C4-2B (cell line): ENCODE data around the gene GFPT2.

ENCODE experiments used
- H3K27ac ChIP-seq: fragments of 450-650 bp; 2 replicates; pipeline ENCODE4 v1.5.1; 2017
- ZFX ChIP-seq: fragments of 450-650 bp; IDR thresholded peaks from 2 replicates; pipeline ENCODE4 v1.6.1; 2017
- TF ChIP-seq, protein P1 (sequence below): fragments of 450-650 bp; conservative IDR thresholded peaks from 2 replicates; pipeline ENCODE4 v1.5.1; 2017; ENCODE audit warnings: mild to moderate bottlenecking

Gene GFPT2

DNA sequence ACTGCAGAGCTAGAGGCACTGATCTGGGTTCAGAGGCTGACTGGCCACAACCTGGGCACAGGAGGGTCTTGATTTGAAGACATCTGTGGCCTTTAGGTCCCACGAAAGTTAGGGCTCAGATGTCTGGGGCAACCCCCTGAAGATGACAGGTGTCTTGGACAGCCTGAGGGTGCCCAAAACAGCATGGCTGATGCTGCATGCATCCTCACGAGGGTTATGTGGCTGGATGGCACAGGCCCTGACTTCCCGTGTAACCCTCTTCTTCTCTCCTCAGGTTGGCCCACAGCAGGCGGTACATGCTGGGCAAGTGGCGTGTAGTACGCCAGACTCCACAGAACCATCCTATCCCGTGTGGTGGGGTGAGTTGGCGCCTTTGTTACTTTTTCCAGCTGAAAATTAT, 29.8 kb upstream of the GFPT2 start:
- no peak overlapping the region for H3K27ac ChIP-seq
- TF ChIP-seq, protein P1, sequence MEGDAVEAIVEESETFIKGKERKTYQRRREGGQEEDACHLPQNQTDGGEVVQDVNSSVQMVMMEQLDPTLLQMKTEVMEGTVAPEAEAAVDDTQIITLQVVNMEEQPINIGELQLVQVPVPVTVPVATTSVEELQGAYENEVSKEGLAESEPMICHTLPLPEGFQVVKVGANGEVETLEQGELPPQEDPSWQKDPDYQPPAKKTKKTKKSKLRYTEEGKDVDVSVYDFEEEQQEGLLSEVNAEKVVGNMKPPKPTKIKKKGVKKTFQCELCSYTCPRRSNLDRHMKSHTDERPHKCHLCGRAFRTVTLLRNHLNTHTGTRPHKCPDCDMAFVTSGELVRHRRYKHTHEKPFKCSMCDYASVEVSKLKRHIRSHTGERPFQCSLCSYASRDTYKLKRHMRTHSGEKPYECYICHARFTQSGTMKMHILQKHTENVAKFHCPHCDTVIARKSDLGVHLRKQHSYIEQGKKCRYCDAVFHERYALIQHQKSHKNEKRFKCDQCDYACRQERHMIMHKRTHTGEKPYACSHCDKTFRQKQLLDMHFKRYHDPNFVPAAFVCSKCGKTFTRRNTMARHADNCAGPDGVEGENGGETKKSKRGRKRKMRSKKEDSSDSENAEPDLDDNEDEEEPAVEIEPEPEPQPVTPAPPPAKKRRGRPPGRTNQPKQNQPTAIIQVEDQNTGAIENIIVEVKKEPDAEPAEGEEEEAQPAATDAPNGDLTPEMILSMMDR: no peak
- no peak for TF ChIP-seq ZFX

- H3K27ac ChIP-seq: no peak overlapping the region
- TF ChIP-seq, protein P1: no peak
- TF ChIP-seq ZFX: no peak
Measured at GRCh38 chr5:180381851-180382480, 28.8 kb upstream of the GFPT2 start.

- TF ChIP-seq, protein P1: no peak
- no peak for TF ChIP-seq ZFX
- no peak overlapping the region for H3K27ac ChIP-seq
Measured at GRCh38 chr5:180381428-180381827, 28.3 kb upstream of the GFPT2 start.

DNA sequence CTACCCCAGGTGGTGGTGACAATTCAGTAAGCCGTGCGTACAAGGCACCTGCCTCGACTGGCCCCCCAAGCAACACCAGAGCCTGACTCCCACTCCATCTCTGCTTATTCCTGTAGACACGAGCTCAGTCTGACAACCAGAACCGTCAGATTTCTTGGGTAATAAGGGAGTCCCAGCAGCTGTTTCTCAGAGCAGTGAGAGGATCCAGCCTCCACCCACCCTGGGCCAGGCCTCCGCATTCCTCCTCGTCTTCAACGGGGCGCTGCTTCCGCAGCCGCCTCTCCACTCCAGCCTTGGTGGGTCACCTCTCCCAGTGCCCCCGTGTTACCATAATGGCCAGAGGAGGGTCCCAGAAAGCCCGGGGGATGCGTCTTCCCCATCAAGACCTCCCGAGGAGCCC, 27.7 kb upstream of the GFPT2 start:
- no peak for TF ChIP-seq ZFX
- TF ChIP-seq, protein P1: no peak
- H3K27ac ChIP-seq: no peak overlapping the region

DNA sequence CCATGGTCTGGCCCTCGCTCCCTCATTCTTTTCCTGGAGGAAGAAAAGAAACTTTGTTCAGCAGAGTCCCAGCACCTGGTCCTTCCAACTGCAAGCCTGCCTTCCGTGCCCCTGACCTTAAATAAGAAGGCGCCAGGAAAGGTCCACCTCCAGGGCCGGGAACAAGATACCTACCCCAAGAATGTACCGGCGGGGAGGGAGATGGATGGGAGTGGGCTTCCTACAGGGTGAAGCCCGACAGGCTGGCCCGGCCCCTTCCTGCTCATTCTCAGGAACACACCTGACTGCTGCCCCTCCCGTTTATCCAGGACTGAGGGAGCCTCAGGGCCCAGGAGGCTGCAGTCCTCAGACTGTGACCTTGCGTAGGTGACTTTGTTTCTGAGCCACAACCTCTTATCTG, 27.3 kb upstream of the GFPT2 start:
- TF ChIP-seq, protein P1: no peak
- no peak for TF ChIP-seq ZFX
- H3K27ac ChIP-seq: no peak overlapping the region

GRCh38 chr5:180379355-180380070, 26.4 kb upstream of the GFPT2 start:
- TF ChIP-seq ZFX: no peak
- TF ChIP-seq, protein P1: no peak
- no peak overlapping the region for H3K27ac ChIP-seq

GRCh38 chr5:180378438-180379344, 25.6 kb upstream of the GFPT2 start:
- no peak for TF ChIP-seq ZFX
- TF ChIP-seq, protein P1: no peak
- H3K27ac ChIP-seq: no peak overlapping the region
